Left ventricle myocardium inferior (tissue), 1 donor: Measurements from ENCODE around the gene CYP4F2. TPM values are rescaled to one million over a fixed set of nuclear protein-coding genes. Genes with fewer than 3 reads are reported as not detected.

Experiments used
- DNase-seq: peaks from one replicate; pipeline ENCODE4 v3.0.0-alpha.2; 2020
- H3K27ac ChIP-seq: fragments of 200-600 bp; replicated peaks from 2 replicates; pipeline ENCODE4 v1.8.0; 2021
- H3K27me3 ChIP-seq: fragments of 200-600 bp; 2 replicates; pipeline ENCODE4 v1.8.0; 2021; ENCODE audit warnings: low read depth
- H3K36me3 ChIP-seq: fragments of 200-600 bp; 2 replicates; pipeline ENCODE4 v1.8.0; 2021
- H3K4me1 ChIP-seq: fragments of 200-600 bp; 2 replicates; pipeline ENCODE4 v1.8.0; 2021
- H3K4me3 ChIP-seq: fragments of 200-600 bp; 2 replicates; pipeline ENCODE4 v1.8.0; 2021; ENCODE audit warnings: mild to moderate bottlenecking, moderate library complexity
- H3K9me3 ChIP-seq: fragments of 200-600 bp; replicated peaks from 2 replicates; pipeline ENCODE4 v1.8.0; 2021
- intact Hi-C: fragments of 100-400 bp; cut with micrococcal nuclease; formaldehyde crosslinking; loops from one replicate; pipeline ENCODE4 v1.11.0; 2022
- total RNA-seq: library from RNA; stranded (reverse); fragmentation: NEBNext Ultra II Directional; extraction: Animal tissue kit (Norgen Biotek cat#: 25700); gene quantifications from one replicate; pipeline ENCODE4 v1.2.1, GENCODE V29; 2021
- TF ChIP-seq, protein P1 (sequence below): fragments of 200-600 bp; IDR thresholded peaks from 2 replicates; pipeline ENCODE4 v1.8.0; 2021; ENCODE audit warnings: antibody characterized with exemption, mild to moderate bottlenecking, borderline replicate concordance
- donor health status: DM: no; HTN: yes; CAD: no; lungs with severe emphysema.

CYP4F2 gene
- total RNA-seq, 1 donor from 2014 or later = not detected

- Histone ChIP-seq H3K36me3 (no peaks in the 10 kb centered on the region), H3K4me3 (no peak overlapping the region), H3K9me3 (no peaks in the 10 kb centered on the region), H3K4me1 (no peaks in the 10 kb centered on the region), H3K27ac (no peak overlapping the region), H3K27me3 (peaks cover 40% of the 10 kb centered on the region)
- no peak for DNase-seq
- TF ChIP-seq, protein P1, sequence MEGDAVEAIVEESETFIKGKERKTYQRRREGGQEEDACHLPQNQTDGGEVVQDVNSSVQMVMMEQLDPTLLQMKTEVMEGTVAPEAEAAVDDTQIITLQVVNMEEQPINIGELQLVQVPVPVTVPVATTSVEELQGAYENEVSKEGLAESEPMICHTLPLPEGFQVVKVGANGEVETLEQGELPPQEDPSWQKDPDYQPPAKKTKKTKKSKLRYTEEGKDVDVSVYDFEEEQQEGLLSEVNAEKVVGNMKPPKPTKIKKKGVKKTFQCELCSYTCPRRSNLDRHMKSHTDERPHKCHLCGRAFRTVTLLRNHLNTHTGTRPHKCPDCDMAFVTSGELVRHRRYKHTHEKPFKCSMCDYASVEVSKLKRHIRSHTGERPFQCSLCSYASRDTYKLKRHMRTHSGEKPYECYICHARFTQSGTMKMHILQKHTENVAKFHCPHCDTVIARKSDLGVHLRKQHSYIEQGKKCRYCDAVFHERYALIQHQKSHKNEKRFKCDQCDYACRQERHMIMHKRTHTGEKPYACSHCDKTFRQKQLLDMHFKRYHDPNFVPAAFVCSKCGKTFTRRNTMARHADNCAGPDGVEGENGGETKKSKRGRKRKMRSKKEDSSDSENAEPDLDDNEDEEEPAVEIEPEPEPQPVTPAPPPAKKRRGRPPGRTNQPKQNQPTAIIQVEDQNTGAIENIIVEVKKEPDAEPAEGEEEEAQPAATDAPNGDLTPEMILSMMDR = no peak
- intact Hi-C loops = no loop called here
These were observed 25.8 kb upstream of the CYP4F2 start for GRCh38 chr19:15923702-15924101.

GRCh38 chr19:15922021-15922420 lies 24.1 kb upstream of the CYP4F2 start:
- TF ChIP-seq, protein P1 = no peak

DNA sequence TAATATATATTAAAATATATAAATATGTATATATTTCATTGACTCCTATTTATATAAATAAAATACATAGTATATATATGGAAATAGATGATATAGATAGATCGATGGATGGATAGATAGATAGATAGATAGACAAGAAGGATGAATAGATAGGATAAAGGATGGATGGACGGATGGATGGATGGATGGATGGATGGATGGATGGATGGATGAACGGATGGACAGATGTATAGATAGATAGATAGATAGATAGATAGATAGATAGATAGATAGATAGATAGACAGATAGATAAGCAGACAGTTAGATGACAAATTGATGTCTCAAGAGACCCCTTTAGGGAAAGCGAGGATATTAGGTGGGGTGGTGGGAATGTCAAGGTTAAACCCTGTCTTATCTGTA lies 21.4 kb upstream of the CYP4F2 start:
- peaks cover 38% of the 10 kb centered on the region for H3K27me3 ChIP-seq
- TF ChIP-seq, protein P1 = no peak
- no peaks in the 10 kb centered on the region for H3K36me3 ChIP-seq
- no peak overlapping the region for H3K4me3 ChIP-seq
- H3K9me3 ChIP-seq = peaks cover 17% of the 10 kb centered on the region
- H3K27ac ChIP-seq = no peak overlapping the region
- DNase-seq = no peak
- no peaks in the 10 kb centered on the region for H3K4me1 ChIP-seq
- intact Hi-C loops = no loop called here

More at GRCh38 chr19:15922021-15922420, 24.1 kb upstream of the CYP4F2 start:
- Histone ChIP-seq H3K27ac (no peak overlapping the region), H3K4me3 (no peak overlapping the region), H3K27me3 (peaks cover 34% of the 10 kb centered on the region), H3K9me3 (no peaks in the 10 kb centered on the region), H3K4me1 (no peaks in the 10 kb centered on the region), H3K36me3 (no peaks in the 10 kb centered on the region)
- intact Hi-C loops = no loop called here
- DNase-seq = no peak

DNA sequence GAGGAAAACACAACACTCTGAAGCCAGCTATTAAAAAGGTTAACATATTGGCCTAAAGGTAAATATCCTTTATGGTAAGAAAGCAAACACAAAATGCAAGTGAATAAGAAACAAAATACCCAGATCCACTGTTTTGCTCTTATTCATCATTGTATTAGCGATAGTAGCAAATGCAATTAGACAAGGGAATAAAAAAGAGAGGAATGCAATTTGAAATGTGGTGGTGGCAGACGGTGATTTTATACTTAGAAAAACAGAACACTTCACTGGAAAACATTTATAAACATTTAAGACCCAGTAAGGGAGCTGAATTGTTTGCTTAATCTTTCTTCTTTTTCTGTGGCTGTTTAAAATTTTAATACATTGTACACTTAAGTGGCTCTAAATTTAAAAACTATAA lies 17.2 kb upstream of the CYP4F2 start:
- intact Hi-C loops = no loop called here
- H3K36me3 ChIP-seq = no peaks in the 10 kb centered on the region
- DNase-seq = no peak
- no peaks in the 10 kb centered on the region for H3K4me1 ChIP-seq
- H3K27me3 ChIP-seq = peaks cover 58% of the 10 kb centered on the region
- no peak overlapping the region for H3K27ac ChIP-seq
- H3K9me3 ChIP-seq = peaks cover 17% of the 10 kb centered on the region
- H3K4me3 ChIP-seq = no peak overlapping the region
- TF ChIP-seq, protein P1 = no peak

GRCh38 chr19:15913830-15914229 lies 16.0 kb upstream of the CYP4F2 start:
- Histone ChIP-seq H3K4me1 (no peaks in the 10 kb centered on the region), H3K4me3 (no peak overlapping the region), H3K9me3 (peaks cover 17% of the 10 kb centered on the region), H3K36me3 (no peaks in the 10 kb centered on the region), H3K27me3 (peaks cover 71% of the 10 kb centered on the region), H3K27ac (no peak overlapping the region)
- intact Hi-C loops = no loop called here
- DNase-seq = no peak
- TF ChIP-seq, protein P1 = no peak

DNA sequence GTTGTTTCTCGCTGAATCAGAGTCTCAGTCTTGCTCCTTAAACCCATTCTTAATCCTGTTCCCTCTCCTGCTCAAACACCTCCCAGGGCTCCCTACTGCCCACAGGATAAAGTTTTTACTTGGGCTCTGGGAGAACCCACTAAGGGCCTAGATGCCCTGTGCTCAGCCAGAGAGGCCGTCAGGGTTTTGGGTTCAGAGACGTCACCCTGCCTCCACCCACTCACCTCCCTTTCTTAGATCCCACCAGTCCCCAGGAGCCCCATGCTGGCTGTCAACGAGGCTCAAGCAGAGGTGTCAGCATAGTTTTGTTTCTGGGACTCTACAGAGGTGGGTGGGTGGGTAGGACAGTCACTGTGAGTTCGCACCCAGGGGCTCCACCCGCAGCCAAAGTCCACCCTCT lies 15.5 kb upstream of the CYP4F2 start:
- no peak for DNase-seq
- H3K9me3 ChIP-seq = peaks cover 17% of the 10 kb centered on the region
- no peak overlapping the region for H3K27ac ChIP-seq
- TF ChIP-seq, protein P1 = no peak
- peaks cover 75% of the 10 kb centered on the region for H3K27me3 ChIP-seq
- H3K36me3 ChIP-seq = no peaks in the 10 kb centered on the region
- intact Hi-C loops = no loop called here
- H3K4me1 ChIP-seq = no peaks in the 10 kb centered on the region
- H3K4me3 ChIP-seq = no peak overlapping the region
